Spleen (tissue), 11 donors: ENCODE data around the gene LRRC7. TPM values are rescaled to one million over a fixed set of nuclear protein-coding genes. Genes with fewer than 3 reads are reported as not detected.

Experiments
- DNase-seq: peaks from one replicate; pipeline ENCODE4 v3.0.0-alpha.2; 2020
- H3K27ac ChIP-seq, 8 donors: fragments of 200-600 bp; sonication (generic) in 7 of 8; 1 replicate in 4 of 8; 2 replicates in 4 of 8; pipeline versions ENCODE4 v1.5.0 to v1.8.0; 2016 to 2021; ENCODE audit warnings: inconsistent platforms in 4 of 8, mild to moderate bottlenecking in 4 of 8, moderate library complexity in 1 of 8
- H3K27me3 ChIP-seq, 7 donors: fragments of 200-600 bp; sonication (generic) in 6 of 7; replicated peaks in 1 of 7; 1 replicate in 4 of 7; 2 replicates in 3 of 7; pipeline versions ENCODE4 v1.5.0 to v1.8.0; 2016 to 2021; ENCODE audit warnings: inconsistent platforms in 3 of 7, mild to moderate bottlenecking in 1 of 7
- H3K36me3 ChIP-seq, 6 donors: fragments of 200-600 bp; sonication (generic) in 5 of 6; 1 replicate in 4 of 6; 2 replicates in 2 of 6; pipeline versions ENCODE4 v1.5.0 to v1.8.0; 2016 to 2021; ENCODE audit warnings: inconsistent platforms in 2 of 6
- H3K4me1 ChIP-seq, 6 donors: fragments of 200-600 bp; sonication (generic) in 5 of 6; 1 replicate in 3 of 6; 2 replicates in 3 of 6; pipeline versions ENCODE4 v1.5.0 to v1.8.0; 2016 to 2021; ENCODE audit warnings: inconsistent platforms in 3 of 6
- H3K4me3 ChIP-seq, 8 donors: fragments of 200-600 bp; sonication (generic) in 7 of 8; 1 replicate in 4 of 8; 2 replicates in 4 of 8; pipeline versions ENCODE4 v1.5.0 to v1.8.0; 2016 to 2021; ENCODE audit warnings: inconsistent platforms in 4 of 8, mild to moderate bottlenecking in 4 of 8, moderate library complexity in 2 of 8
- H3K9me3 ChIP-seq, 8 donors: fragments of 200-600 bp; sonication (generic) in 7 of 8; 1 replicate in 4 of 8; 2 replicates in 4 of 8; pipeline versions ENCODE4 v1.5.0 to v1.8.0; 2016 to 2021; ENCODE audit warnings: inconsistent platforms in 4 of 8
- POLR2A ChIP-seq, 3 donors: fragments of 450-650 bp; IDR thresholded peaks; one replicate each; pipeline ENCODE4 v1.5.1; 2017; ENCODE audit warnings: antibody characterized with exemption in 3 of 3, mild to moderate bottlenecking in 1 of 3
- POLR2AphosphoS5 ChIP-seq, 3 donors: sonication (generic); formaldehyde crosslinking; IDR thresholded peaks; one replicate each; pipeline ENCODE4 v1.5.1; 2017; ENCODE audit warnings: antibody characterized with exemption in 3 of 3
- WGBS, 5 donors: extraction: QIAGEN DNeasy Blood & Tissue Kit in 3 of 5; methylation state at CpG; one replicate each; pipeline versions ENCODE4 v1.1.5 to v1.1.7; 2013 to 2018; 5-methylcytosine and 5-hydroxymethylcytosine counted together
- intact Hi-C: fragments of 100-400 bp; cut with DNase I; formaldehyde crosslinking; loops from one replicate; pipeline ENCODE4 v1.15.0; 2023; ENCODE audit warnings: low total_unique reads
- polyA plus RNA-seq, 3 donors: library from polyadenylated mRNA; stranded (reverse); fragments of 200-250 nt; gene quantifications; one replicate each; pipeline ENCODE4 v1.2.1, GENCODE V29; 2013
- total RNA-seq, 7 donors: library from RNA; depleted of rRNA in 3 of 7; stranded (reverse); fragments of >200 nt in 3 of 7; fragmentation: NEBNext Ultra II Directional in 4 of 7; extraction: Animal tissue kit (Norgen Biotek cat#: 25700) in 4 of 7; gene quantifications; one replicate each; pipeline versions ENCODE4 v1.1.0 to v1.2.1, GENCODE V29; 2016 to 2021
- TF ChIP-seq, protein P1 (sequence below), 11 experiments: fragments of 200-600 bp in 7 of 11; fragments of 450-650 bp in 4 of 11; sonication (generic) in 4 of 11; IDR thresholded peaks in 8 of 11; conservative IDR thresholded peaks in 3 of 11; 1 replicate in 7 of 11; 2 replicates in 4 of 11; pipeline versions ENCODE4 v1.4.0 to v1.8.0; 2016 to 2021; ENCODE audit warnings: antibody characterized with exemption in 11 of 11, inconsistent platforms in 4 of 11, mild to moderate bottlenecking in 1 of 11
- donor health status: healthy with polysubstance abuse.
- donor health status: DM: no; HTN: no; CAD: no; lungs with moderate emphysema.
- donor health status: DM: no; HTN: no; CAD: no.
- donor health status: Bipolar disorder and iron deficiency.
- donor health status: healthy.
- donor health status: DM: no; HTN: no; CAD: no.
- donor health status: DM: yes; HTN: yes; CAD: no.

The LRRC7 gene
- total and polyA plus RNA-seq, 10 donors: 0.02 to 0.63 (median 0.13) TPM; not detected in 4

DNA sequence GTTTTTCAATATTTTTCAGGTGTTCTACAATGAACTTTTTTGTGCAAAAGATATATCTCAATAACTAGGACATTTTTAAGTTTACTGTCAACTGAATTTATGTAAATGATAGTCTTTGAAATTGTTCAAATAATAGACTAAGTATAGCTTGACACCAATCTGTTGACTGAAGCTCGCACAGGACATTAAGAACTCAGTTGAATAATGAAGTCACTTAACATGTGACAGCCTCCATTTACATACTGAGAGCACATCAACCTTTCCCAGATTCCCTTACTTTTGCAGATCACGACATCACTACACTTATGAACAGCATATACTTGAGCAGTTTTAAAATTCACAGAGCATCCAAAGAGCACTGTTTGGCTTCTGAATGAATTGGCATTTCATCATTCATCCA, 268.2 kb downstream of the LRRC7 start:
- DNase-seq: no peak
- 67 to 78% (median 73%) methylated on average over 2 of the region's 2 CpGs for WGBS, 5 donors
- TF ChIP-seq, protein P1, sequence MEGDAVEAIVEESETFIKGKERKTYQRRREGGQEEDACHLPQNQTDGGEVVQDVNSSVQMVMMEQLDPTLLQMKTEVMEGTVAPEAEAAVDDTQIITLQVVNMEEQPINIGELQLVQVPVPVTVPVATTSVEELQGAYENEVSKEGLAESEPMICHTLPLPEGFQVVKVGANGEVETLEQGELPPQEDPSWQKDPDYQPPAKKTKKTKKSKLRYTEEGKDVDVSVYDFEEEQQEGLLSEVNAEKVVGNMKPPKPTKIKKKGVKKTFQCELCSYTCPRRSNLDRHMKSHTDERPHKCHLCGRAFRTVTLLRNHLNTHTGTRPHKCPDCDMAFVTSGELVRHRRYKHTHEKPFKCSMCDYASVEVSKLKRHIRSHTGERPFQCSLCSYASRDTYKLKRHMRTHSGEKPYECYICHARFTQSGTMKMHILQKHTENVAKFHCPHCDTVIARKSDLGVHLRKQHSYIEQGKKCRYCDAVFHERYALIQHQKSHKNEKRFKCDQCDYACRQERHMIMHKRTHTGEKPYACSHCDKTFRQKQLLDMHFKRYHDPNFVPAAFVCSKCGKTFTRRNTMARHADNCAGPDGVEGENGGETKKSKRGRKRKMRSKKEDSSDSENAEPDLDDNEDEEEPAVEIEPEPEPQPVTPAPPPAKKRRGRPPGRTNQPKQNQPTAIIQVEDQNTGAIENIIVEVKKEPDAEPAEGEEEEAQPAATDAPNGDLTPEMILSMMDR (IDR thresholded peaks at IDR 0.05 in 8 of 11, conservative IDR thresholded peaks at IDR 0.05 in 3 of 11): no peak
- no peak for TF ChIP-seq POLR2A (IDR thresholded peaks at IDR 0.05)
- TF ChIP-seq POLR2AphosphoS5 (IDR thresholded peaks at IDR 0.05): no peak
- no peaks in the 10 kb centered on the region for H3K36me3 ChIP-seq
- intact Hi-C loops: no loop called here
- H3K4me3 ChIP-seq: no peak overlapping the region
- no peak overlapping the region for H3K27ac ChIP-seq
- no peaks in the 10 kb centered on the region for H3K4me1 ChIP-seq
- H3K9me3 ChIP-seq: no peaks in the 10 kb centered on the region
- H3K27me3 ChIP-seq: no peaks in the 10 kb centered on the region

DNA sequence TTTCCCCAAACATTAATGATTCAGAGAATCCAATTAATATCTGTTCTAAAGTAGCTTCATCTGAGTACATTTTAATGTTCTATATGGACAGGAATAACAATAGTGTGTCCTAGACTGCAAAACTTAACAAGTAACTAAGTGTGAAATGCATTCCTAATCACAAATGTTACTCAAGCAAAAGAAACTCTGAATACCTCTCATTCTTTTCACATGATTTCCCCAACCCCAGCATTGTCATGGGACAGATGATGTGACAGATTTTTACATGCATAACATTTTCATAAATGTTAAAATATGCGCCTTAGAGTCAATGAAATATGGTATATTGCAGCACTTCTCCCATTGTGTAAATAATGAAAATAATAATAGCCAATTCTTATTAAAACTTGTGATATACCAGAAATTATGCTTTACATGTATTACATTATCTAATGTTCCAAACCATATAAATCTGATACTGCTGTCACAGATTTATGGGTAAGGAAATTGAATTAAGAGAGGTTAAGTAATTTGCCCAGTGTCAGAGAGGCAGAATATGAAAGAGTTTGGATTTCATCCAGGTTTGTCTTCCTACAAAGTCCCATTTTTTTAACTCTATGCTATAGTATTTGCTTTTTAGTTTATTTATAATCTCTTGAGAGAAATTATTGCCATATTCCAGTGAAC, 269.4 kb downstream of the LRRC7 start:
- Histone ChIP-seq H3K4me3 (no peak overlapping the region), H3K27ac (no peak overlapping the region), H3K27me3 (no peaks in the 10 kb centered on the region), H3K4me1 (no peaks in the 10 kb centered on the region), H3K36me3 (no peaks in the 10 kb centered on the region), H3K9me3 (no peaks in the 10 kb centered on the region)
- intact Hi-C loops: no loop called here
- TF ChIP-seq POLR2AphosphoS5 (IDR thresholded peaks at IDR 0.05) (no peak), POLR2A (IDR thresholded peaks at IDR 0.05) (no peak)
- TF ChIP-seq, protein P1 (IDR thresholded peaks at IDR 0.05 in 8 of 11, conservative IDR thresholded peaks at IDR 0.05 in 3 of 11): no peak
- no peak for DNase-seq
- WGBS, 5 donors: 88 to 92% (median 90%) methylated on average over 1 of the region's 1 CpG

DNA sequence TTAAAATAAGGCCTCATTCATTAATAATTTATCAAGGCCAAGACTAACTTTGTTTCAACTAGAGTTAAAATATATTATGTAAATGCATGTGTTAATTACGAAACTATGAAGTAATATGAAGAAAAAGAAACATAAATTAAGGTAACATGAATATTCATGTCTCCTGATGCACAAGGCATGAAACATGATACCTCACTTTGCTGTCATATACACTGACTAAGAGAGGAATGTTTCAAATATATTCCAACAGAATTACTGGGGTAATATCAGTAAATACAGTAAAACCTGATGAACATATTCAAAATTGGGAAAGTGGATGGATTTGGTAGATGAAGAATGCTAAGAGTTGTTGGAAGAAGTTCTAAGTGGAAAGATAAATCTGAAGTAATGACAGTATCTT, 274.6 kb downstream of the LRRC7 start:
- DNase-seq: no peak
- no peaks in the 10 kb centered on the region for H3K9me3 ChIP-seq
- no peak overlapping the region for H3K27ac ChIP-seq
- H3K36me3 ChIP-seq: no peaks in the 10 kb centered on the region
- WGBS, 5 donors: 47 to 73% (median 52%) methylated on average over 1 of the region's 1 CpG
- no peak overlapping the region for H3K4me3 ChIP-seq
- intact Hi-C loops: no loop called here
- TF ChIP-seq, protein P1 (IDR thresholded peaks at IDR 0.05 in 8 of 11, conservative IDR thresholded peaks at IDR 0.05 in 3 of 11): no peak
- TF ChIP-seq POLR2A (IDR thresholded peaks at IDR 0.05) (no peak), POLR2AphosphoS5 (IDR thresholded peaks at IDR 0.05) (no peak)
- no peaks in the 10 kb centered on the region for H3K4me1 ChIP-seq
- no peaks in the 10 kb centered on the region for H3K27me3 ChIP-seq

DNA sequence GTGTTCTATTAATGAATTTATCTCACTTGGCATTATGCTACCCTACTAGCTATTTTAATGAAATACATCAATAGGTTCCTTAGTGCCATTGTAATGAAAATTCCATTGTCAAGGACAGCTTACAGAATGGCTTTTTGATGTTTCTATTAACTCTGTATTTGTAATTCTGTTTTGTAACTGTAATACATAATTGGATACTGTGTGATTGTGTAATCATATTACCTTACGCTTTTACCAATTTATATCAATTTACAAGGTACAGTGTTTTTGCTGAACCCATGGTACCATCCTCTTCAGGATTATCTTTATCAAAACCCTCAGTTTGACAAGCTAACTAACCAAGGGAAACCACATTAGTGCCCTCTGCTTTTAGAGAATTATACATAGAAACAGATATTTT, 277.9 kb downstream of the LRRC7 start:
- no peak overlapping the region for H3K4me3 ChIP-seq
- H3K9me3 ChIP-seq: no peaks in the 10 kb centered on the region
- no peaks in the 10 kb centered on the region for H3K27me3 ChIP-seq
- TF ChIP-seq POLR2AphosphoS5 (IDR thresholded peaks at IDR 0.05) (no peak), POLR2A (IDR thresholded peaks at IDR 0.05) (no peak)
- TF ChIP-seq, protein P1 (IDR thresholded peaks at IDR 0.05 in 8 of 11, conservative IDR thresholded peaks at IDR 0.05 in 3 of 11): no peak
- no peak for DNase-seq
- 88 to 100% (median 92%) methylated on average over 1 of the region's 1 CpG for WGBS, 5 donors
- intact Hi-C loops: no loop called here
- no peaks in the 10 kb centered on the region for H3K4me1 ChIP-seq
- no peak overlapping the region for H3K27ac ChIP-seq
- no peaks in the 10 kb centered on the region for H3K36me3 ChIP-seq
